HCT116 (cell line): Measurements from ENCODE around the gene AKAP9.

Experiments used
- CTCF ChIP-seq, 3 experiments: fragments of 200-600 bp in 1 of 3; sonication (generic) in 1 of 3; IDR thresholded peaks in 2 of 3; conservative IDR thresholded peaks in 1 of 3; 2 replicates each; pipeline ENCODE4 v1.5.1; 2012 to 2017; ENCODE audit warnings: low read depth in 2 of 3, low read length in 2 of 3, antibody characterized with exemption in 1 of 3, borderline replicate concordance in 1 of 3, control low read depth in 1 of 3, mild to moderate bottlenecking in 1 of 3, mixed read lengths in 1 of 3, mixed run types in 1 of 3, moderate library complexity in 1 of 3; ENCODE audit not compliant: insufficient read depth in 1 of 3
- ELF1 ChIP-seq: IDR thresholded peaks from 2 replicates; pipeline ENCODE4 v1.6.1; 2012; ENCODE audit warnings: low read depth, borderline replicate concordance
- EZH2 ChIP-seq: fragments of 200-600 bp; sonication (generic); IDR thresholded peaks from 2 replicates; pipeline ENCODE4 v1.6.1; 2017; ENCODE audit warnings: antibody characterized with exemption, mixed run types
- EZH2phosphoT487 ChIP-seq: fragments of 200-600 bp; IDR thresholded peaks from 2 replicates; pipeline ENCODE4 v1.6.1; 2018; ENCODE audit warnings: antibody characterized with exemption, borderline replicate concordance
- JUND ChIP-seq: IDR thresholded peaks from 2 replicates; pipeline ENCODE4 v1.6.1; 2012
- MAX ChIP-seq: IDR thresholded peaks from 2 replicates; pipeline ENCODE4 v1.6.1; 2012
- REST ChIP-seq: IDR thresholded peaks from 2 replicates; pipeline ENCODE4 v1.6.1; 2012; ENCODE audit warnings: low read depth
- SIN3A ChIP-seq: IDR thresholded peaks from 2 replicates; pipeline ENCODE4 v1.6.1; 2012; ENCODE audit warnings: low read depth

GRCh38 chr7:91940171-91940570 is 491 bp upstream of the AKAP9 start:
- TF ChIP-seq EZH2 (no peak), MAX (no peak), CTCF (IDR thresholded peaks at IDR 0.05 in 2 of 3, conservative IDR thresholded peaks at IDR 0.05 in 1 of 3; ENCODE audit: borderline replicate concordance in 1 of 3, insufficient read depth in 1 of 3, low read depth in 2 of 3, low read length in 2 of 3) (no peak), REST (no peak), ELF1 (no peak), EZH2phosphoT487 (no peak), JUND (no peak), SIN3A (no peak)
